K562 (cell line): ENCODE results near the gene EMC9. TPM values are rescaled to one million over a fixed set of nuclear protein-coding genes. Genes with fewer than 3 reads are reported as not detected.

Experiments
- BRF1 ChIP-seq: IDR thresholded peaks from 3 replicates; pipeline ENCODE4 v1.6.1; 2011; ENCODE audit warnings: borderline replicate concordance, mild to moderate bottlenecking; ENCODE audit not compliant: insufficient read length; ENCODE audit errors: extremely low read depth
- CCNT2 ChIP-seq: IDR thresholded peaks from 2 replicates; pipeline ENCODE4 v1.6.1; 2011; ENCODE audit warnings: borderline replicate concordance, low read depth, mild to moderate bottlenecking, moderate library complexity, mixed read lengths, low read length; ENCODE audit not compliant: insufficient read length; ENCODE audit errors: extremely low read depth
- FIP1L1 ChIP-seq: fragments of 200-400 bp; formaldehyde crosslinking; IDR thresholded peaks from 2 replicates; pipeline ENCODE4 v1.6.1; 2018; ENCODE audit warnings: mild to moderate bottlenecking, low read depth, low read length; ENCODE audit not compliant: poor library complexity, severe bottlenecking
- GABPB2 ChIP-seq: fragments of 250-450 bp; sonication (Bioruptor Pico); conservative IDR thresholded peaks from 2 replicates; pipeline ENCODE4 v1.5.1; 2021; ENCODE audit warnings: mild to moderate bottlenecking
- HBP1 ChIP-seq: fragments of 450-650 bp; formaldehyde crosslinking; IDR thresholded peaks from 2 replicates; pipeline ENCODE4 v1.4.0; 2022; ENCODE audit warnings: missing genetic modification characterization
- HDAC8 ChIP-seq: fragments of 450-650 bp; IDR thresholded peaks from 2 replicates; pipeline ENCODE4 v1.6.1; 2016; ENCODE audit warnings: mild to moderate bottlenecking, missing genetic modification characterization, moderate library complexity, missing compliant biosample characterization
- MCM5 ChIP-seq: fragments of 450-650 bp; IDR thresholded peaks from 2 replicates; pipeline ENCODE4 v1.6.1; 2016; ENCODE audit warnings: low read depth
- MTA1 ChIP-seq: fragments of 450-650 bp; IDR thresholded peaks from 2 replicates; pipeline ENCODE4 v1.6.1; 2017; ENCODE audit warnings: borderline replicate concordance
- NCOA4 ChIP-seq: fragments of 450-650 bp; IDR thresholded peaks from 2 replicates; pipeline ENCODE4 v1.6.1; 2018; ENCODE audit warnings: mild to moderate bottlenecking; ENCODE audit not compliant: partially characterized antibody
- SNIP1 ChIP-seq: fragments of 450-650 bp; IDR thresholded peaks from 2 replicates; pipeline ENCODE4 v1.7.1; 2017; ENCODE audit warnings: low read depth, mild to moderate bottlenecking
- STAT6 ChIP-seq: sonication (generic); formaldehyde crosslinking; IDR thresholded peaks from 2 replicates; pipeline ENCODE4 v1.8.1; 2023; ENCODE audit warnings: mild to moderate bottlenecking, missing genetic modification reagents
- ZEB2 ChIP-seq: fragments of 450-650 bp; IDR thresholded peaks from 2 replicates; pipeline ENCODE4 v1.6.1; 2016
- ZNF174 ChIP-seq: fragments of 250-450 bp; sonication (Bioruptor Pico); IDR thresholded peaks from 2 replicates; pipeline ENCODE4 v1.4.0; 2020; ENCODE audit warnings: mild to moderate bottlenecking
- ZNF655 ChIP-seq: fragments of 250-450 bp; sonication (Bioruptor Pico); IDR thresholded peaks from 2 replicates; pipeline ENCODE4 v1.5.0; 2021
- ZNF79 ChIP-seq: fragments of 250-450 bp; sonication (Bioruptor Pico); IDR thresholded peaks from 2 replicates; pipeline ENCODE4 v1.4.0; 2020; ENCODE audit warnings: low read depth, mild to moderate bottlenecking, moderate library complexity
- polyA plus RNA-seq, 8 experiments: library from polyadenylated mRNA; depleted of rRNA in 4 of 8; stranded (reverse) in 5 of 8; unstranded in 3 of 8; fragments of >200 nt; fragmentation: Nextera tagmentation in 2 of 8; fragmentation: Illumina TruSeq in 1 of 8; extraction: Ambion mirVana in 2 of 8; extraction: Trizol in 1 of 8; gene quantifications; 2 replicates each; pipeline versions ENCODE4 v1.2.1 to v1.2.3, GENCODE V29; 2011 to 2014; ENCODE audit warnings: inconsistent platforms in 1 of 8, missing spikeins in 1 of 8
- total RNA-seq, 7 experiments: library from RNA; depleted of rRNA in 6 of 7; stranded (reverse); fragments of >200 nt in 6 of 7; fragmentation: Illumina TruSeq in 2 of 7; extraction: Trizol in 2 of 7; gene quantifications; 2 replicates each; pipeline versions ENCODE4 v1.2.1 to v1.2.3, GENCODE V29; 2011 to 2021; ENCODE audit warnings: low replicate concordance in 1 of 7
- TF ChIP-seq, protein P1 (sequence below): fragments of 250-450 bp; sonication (Bioruptor Pico); IDR thresholded peaks from 2 replicates; pipeline ENCODE4 v1.4.0; 2020; ENCODE audit warnings: mild to moderate bottlenecking, moderate library complexity, borderline replicate concordance
- TF ChIP-seq, protein P2 (sequence below): fragments of 450-650 bp; conservative IDR thresholded peaks from 2 replicates; pipeline ENCODE4 v1.6.1; 2016; ENCODE audit warnings: missing genetic modification characterization, low read depth, mild to moderate bottlenecking, control low read depth, missing compliant biosample characterization

Gene EMC9
- total and polyA plus RNA-seq, 9 of the 15 experiments (the other 6 are each of a cell fraction or from before 2014, with no cell fraction given), result 3.1 to 13.2 (median 7.8) TPM

DNA sequence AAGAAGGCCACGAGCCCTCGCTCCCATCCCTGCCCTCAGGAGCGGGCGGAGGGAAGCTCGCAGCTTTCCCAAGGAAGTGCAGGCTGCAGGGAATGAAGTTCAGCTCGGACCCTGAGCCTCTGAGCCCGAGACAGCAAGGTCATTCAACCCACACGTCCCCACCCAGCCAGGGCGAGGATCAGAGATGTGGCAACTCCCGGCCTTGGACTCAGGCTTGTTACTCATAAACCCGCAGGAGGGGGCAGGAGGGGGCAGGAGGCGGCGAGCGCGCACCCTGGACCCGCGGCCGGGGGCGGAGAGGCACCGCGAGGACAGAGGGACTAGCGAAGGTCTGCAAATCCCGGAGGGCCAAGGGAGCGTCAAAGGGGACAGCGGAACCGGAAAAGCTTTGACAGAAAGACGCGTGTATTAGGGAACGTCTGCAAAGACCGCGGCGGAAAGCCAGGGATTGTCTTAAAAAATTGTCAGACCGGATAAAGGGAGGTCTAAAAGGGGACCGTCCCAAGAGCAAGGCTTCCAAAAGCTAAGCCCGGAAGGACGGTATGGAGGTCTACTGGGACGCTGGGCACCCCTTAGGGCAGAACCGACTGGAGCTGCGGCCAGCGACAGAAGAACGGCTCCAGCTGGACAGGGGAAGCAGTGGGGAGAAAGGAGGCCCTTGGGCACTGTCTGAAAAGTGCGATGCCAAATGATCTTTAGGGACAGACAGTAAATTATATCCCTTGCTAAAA, 27.4 kb downstream of the EMC9 start (continued):
- TF ChIP-seq MTA1, result 0 out of 2 replicates have a peak, but pooled peaks have one; percentile 1
- TF ChIP-seq ZEB2, result no peak
- no peak for TF ChIP-seq GABPB2 (CRISPR knock-in tag)
- TF ChIP-seq, protein P1, sequence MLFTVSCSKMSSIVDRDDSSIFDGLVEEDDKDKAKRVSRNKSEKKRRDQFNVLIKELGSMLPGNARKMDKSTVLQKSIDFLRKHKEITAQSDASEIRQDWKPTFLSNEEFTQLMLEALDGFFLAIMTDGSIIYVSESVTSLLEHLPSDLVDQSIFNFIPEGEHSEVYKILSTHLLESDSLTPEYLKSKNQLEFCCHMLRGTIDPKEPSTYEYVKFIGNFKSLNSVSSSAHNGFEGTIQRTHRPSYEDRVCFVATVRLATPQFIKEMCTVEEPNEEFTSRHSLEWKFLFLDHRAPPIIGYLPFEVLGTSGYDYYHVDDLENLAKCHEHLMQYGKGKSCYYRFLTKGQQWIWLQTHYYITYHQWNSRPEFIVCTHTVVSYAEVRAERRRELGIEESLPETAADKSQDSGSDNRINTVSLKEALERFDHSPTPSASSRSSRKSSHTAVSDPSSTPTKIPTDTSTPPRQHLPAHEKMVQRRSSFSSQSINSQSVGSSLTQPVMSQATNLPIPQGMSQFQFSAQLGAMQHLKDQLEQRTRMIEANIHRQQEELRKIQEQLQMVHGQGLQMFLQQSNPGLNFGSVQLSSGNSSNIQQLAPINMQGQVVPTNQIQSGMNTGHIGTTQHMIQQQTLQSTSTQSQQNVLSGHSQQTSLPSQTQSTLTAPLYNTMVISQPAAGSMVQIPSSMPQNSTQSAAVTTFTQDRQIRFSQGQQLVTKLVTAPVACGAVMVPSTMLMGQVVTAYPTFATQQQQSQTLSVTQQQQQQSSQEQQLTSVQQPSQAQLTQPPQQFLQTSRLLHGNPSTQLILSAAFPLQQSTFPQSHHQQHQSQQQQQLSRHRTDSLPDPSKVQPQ (CRISPR knock-in tag), result no peak
- peak; percentile 48 for TF ChIP-seq CCNT2
- TF ChIP-seq, protein P2, sequence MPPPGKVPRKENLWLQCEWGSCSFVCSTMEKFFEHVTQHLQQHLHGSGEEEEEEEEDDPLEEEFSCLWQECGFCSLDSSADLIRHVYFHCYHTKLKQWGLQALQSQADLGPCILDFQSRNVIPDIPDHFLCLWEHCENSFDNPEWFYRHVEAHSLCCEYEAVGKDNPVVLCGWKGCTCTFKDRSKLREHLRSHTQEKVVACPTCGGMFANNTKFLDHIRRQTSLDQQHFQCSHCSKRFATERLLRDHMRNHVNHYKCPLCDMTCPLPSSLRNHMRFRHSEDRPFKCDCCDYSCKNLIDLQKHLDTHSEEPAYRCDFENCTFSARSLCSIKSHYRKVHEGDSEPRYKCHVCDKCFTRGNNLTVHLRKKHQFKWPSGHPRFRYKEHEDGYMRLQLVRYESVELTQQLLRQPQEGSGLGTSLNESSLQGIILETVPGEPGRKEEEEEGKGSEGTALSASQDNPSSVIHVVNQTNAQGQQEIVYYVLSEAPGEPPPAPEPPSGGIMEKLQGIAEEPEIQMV (tag), result no peak
- TF ChIP-seq SNIP1, result no peak
- no peak for TF ChIP-seq ZNF655 (CRISPR knock-in tag)
- no peak for TF ChIP-seq ZNF174
- TF ChIP-seq BRF1, result no peak
- TF ChIP-seq NCOA4, result no peak
- no peak for TF ChIP-seq STAT6 (CRISPR knock-in tag)
- TF ChIP-seq FIP1L1, result no peak
- TF ChIP-seq HBP1 (CRISPR knock-in tag), result no peak
- TF ChIP-seq ZNF79 (CRISPR knock-in tag), result no peak
- TF ChIP-seq MCM5, result no peak
- TF ChIP-seq HDAC8 (tag), result no peak
